ENCODE data around the gene BPIFB2.
"Not testable (repeated sequence)": the region's sequence is repeated elsewhere in the genome, so short reads cannot be mapped to it uniquely, and the experiment has no call there.

The BPIFB2 gene

DNA sequence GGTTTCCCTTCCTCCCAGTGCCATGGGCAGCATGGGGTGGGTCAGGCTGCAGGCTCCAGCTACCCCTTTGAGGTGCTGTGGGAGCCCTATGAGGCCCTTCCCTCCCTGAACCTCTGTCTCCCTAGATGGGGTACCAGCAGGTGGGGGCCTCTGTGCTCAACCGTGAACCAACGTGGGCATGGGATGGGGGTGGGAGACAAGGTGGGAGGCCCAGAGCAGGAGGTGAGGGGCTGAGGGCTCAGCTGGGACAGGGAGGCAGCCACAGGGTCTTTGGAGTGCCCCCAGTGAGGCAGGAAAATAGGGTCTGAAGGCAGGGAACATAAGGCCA is 36.6 kb upstream of the BPIFB2 start:
- H3K9me3 ChIP-seq, result no peaks in the 10 kb centered on the region
- peak overlapping the region; percentile 57 for H3K4me3 ChIP-seq
- H3K4me2 ChIP-seq, result peak overlapping the region; percentile 99
- H3K36me3 ChIP-seq, result no peaks in the 10 kb centered on the region
- TF ChIP-seq Cebpa-rat (IDR thresholded peaks at IDR 0.05), result no peak
- no peaks in the 10 kb centered on the region for H3K27me3 ChIP-seq
- H3K9ac ChIP-seq, result peak overlapping the region; percentile 82
- H3K4me1 ChIP-seq, result peaks cover 100% of the 10 kb centered on the region
- H3K27ac ChIP-seq, result peak overlapping the region; percentile 97
- no peaks in the 10 kb centered on the region for H4K20me1 ChIP-seq

DNA sequence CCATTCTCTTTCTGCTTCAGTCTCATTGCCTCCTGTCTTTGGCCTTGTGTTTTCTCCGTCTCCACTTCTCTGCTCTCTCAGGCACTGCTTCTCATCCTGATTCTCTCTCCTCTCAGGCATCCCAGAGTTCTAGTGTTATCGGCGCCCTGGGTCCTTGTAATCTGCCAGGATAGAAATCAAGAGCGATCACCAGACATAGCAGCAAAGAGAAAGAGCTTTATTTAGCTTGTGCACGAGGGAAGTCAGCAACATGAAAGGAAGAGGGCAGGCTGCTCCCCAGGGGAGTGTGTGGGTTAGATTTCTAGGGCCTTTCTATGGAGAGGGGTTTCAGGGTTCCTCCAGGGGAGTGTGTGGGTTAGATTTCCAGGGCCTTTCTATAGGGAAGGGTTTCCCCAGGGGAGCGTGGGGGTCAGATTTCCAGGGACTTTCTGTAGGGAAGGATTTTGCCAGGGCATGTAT is 35.8 kb upstream of the BPIFB2 start:
- Histone ChIP-seq H3K9me3 (no peaks in the 10 kb centered on the region), H3K36me3 (no peaks in the 10 kb centered on the region), H3K27me3 (no peaks in the 10 kb centered on the region), H4K20me1 (no peaks in the 10 kb centered on the region), H3K4me3 (peak overlapping the region; percentile 57), H3K9ac (peak overlapping the region; percentile 82), H3K4me1 (peaks cover 100% of the 10 kb centered on the region), H3K27ac (peak overlapping the region; percentile 97), H3K4me2 (peak overlapping the region; percentile 99)
- no peak for TF ChIP-seq Cebpa-rat (IDR thresholded peaks at IDR 0.05)

DNA sequence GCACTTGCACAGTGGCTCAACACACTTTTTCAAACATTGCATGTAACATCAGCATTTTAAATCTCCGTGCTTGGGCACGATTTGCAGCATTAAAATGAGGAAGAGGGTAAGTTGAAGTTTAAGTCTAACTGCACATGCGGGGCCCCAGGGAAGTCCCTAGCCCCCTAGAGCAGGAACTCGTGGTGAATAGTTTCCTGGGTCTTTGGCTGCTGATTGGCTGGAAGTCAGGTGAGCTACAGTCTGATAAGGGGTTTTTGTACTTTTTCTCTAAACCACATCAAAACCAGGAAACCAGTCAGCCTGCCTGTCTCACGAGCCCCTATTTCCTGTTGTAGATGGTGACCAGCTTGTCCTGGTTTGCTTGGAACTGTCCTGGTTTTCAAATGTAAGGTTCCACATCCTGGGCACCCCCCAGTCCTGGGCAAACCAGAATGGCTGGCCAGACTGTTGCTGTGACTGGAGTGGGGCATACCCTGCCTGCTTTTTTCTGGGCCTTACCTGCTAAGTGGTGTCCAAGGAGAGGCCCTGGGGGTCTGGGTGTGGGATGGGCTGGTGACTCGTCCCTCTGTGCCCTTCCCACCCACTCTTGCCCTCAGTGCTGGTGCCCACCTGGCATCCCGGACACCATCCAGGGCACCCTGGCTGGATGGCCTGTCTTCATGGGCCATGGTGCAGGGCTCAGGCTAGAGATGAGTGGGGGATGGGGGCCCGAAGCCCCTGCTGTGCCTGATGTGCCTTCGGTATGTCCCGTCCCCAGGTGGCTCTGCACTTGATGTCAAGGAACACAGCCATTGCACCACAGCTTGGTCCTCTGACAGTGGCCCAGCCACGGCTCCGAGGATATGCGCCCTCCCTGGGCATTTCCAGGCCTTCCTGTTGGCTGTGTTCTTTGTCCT is 35.1 kb upstream of the BPIFB2 start:
- Histone ChIP-seq H3K4me1 (peaks cover 100% of the 10 kb centered on the region), H3K9ac (peak overlapping the region; percentile 82), H3K9me3 (no peaks in the 10 kb centered on the region), H3K4me3 (peak overlapping the region; percentile 57), H3K27ac (peak overlapping the region; percentile 97), H4K20me1 (no peaks in the 10 kb centered on the region), H3K27me3 (no peaks in the 10 kb centered on the region), H3K36me3 (no peaks in the 10 kb centered on the region), H3K4me2 (peak overlapping the region; percentile 99)
- no peak for TF ChIP-seq Cebpa-rat (IDR thresholded peaks at IDR 0.05)

DNA sequence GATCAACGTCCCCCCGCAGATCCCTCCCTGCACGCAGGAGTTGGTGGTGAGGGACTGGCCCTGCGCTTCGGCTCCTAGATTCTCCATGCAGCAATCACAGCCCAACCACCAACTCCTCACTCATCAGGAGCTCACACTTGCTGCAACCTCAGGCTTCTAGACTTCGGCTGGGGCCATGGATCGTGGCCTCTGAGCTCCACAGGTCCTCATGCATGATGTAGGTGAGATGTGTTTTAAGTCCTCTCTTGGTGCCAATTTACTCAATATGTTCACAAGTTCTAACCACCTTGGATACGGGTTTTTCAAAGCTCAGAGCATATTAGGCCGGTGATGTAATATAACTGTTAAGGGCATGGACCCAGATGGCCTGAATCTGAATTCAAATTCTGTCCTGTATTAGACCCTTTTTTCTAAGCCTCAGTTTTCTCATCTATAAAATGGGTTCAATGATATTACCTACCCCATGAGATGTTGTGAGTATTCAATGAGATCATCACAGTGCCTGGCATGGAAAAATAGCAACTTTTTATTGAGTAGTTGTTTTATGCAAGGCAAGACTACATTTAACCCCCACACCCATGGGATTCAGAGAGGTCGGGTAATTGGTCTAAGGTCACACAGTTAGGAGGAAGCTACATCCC is 34.3 kb upstream of the BPIFB2 start:
- H4K20me1 ChIP-seq, result no peaks in the 10 kb centered on the region
- H3K9me3 ChIP-seq, result no peaks in the 10 kb centered on the region
- peak overlapping the region; percentile 82 for H3K9ac ChIP-seq
- no peaks in the 10 kb centered on the region for H3K36me3 ChIP-seq
- H3K27me3 ChIP-seq, result no peaks in the 10 kb centered on the region
- peak overlapping the region; percentile 97 for H3K27ac ChIP-seq
- peak overlapping the region; percentile 57; the same call in 1 of the 2 replicates for H3K4me3 ChIP-seq
- peaks cover 100% of the 10 kb centered on the region for H3K4me1 ChIP-seq
- TF ChIP-seq Cebpa-rat (IDR thresholded peaks at IDR 0.05), result no peak
- peak overlapping the region; percentile 99 for H3K4me2 ChIP-seq

DNA sequence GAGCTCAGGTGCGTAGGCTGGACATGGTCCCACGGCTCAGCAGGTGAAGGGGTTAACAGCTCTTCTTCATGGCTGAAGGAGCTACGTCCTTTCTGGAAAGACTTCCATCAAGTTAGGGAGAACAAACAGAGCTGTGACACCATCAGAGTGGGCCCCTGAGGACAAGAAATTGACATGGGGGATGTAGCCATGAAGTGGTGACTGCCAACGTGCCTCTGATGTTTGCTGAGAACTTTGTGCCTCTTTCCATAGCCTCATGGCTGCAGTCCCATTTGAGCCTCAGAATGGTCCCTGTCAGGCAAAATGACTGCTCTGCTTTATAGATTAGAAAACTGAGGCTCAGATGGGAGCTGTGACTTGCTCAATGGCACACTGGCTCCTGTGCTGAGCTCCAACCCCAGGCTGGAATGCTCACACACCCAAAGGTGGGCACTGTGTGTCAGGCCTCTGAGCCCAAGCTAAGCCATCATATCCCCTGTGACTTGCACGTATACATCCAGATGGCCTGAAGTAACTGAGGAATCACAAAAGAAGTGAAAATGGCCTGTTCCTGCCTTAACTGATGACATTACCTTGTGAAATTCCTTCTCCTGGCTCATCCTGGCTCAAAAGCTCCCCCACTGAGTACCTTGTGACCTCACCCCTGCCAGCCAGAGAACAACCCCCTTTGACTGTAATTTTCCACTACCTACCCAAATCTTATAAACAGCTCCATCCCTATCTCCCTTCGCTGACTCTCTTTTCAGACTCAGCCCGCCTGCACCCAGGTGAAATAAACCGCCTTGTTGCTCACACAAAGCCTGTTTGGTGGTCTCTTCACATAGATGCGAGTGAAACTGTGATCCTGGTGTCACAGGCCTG is 33.1 kb upstream of the BPIFB2 start:
- not testable (repeated sequence) for H3K4me3 ChIP-seq, H4K20me1 ChIP-seq, H3K36me3 ChIP-seq, H3K9me3 ChIP-seq, H3K27me3 ChIP-seq
- peaks cover 100% of the 10 kb centered on the region for H3K4me1 ChIP-seq
- H3K9ac ChIP-seq, result peak overlapping the region; percentile 12; the same call in 1 of the 2 replicates
- peak overlapping the region; percentile 99 for H3K4me2 ChIP-seq
- H3K27ac ChIP-seq, result peak overlapping the region; percentile 97

DNA sequence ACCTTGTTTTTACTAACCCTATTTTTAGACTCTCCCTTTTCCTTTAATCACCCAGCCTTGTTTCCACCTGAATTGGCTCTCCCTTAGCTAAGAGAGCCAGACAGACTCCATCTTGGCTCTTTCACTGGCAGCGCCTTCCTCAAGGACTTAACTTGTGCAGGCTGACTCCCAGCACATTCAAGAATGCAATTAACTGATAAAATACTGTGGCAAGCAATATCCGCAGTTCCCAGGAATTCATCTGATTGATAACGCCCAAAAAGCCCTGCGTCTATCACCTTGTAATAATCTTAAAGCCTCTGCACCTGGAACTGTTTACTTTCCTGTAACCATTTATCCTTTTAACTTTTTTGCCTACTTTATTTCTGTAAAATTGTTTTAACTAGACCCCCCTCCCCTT is 32.4 kb upstream of the BPIFB2 start:
- Histone ChIP-seq H3K27ac (peak overlapping the region; percentile 97), H3K4me2 (peak overlapping the region; percentile 99), H3K9ac (peak overlapping the region; percentile 12; the same call in 1 of the 2 replicates), H3K4me1 (peaks cover 100% of the 10 kb centered on the region)
- not testable (repeated sequence) for H3K9me3 ChIP-seq, H3K36me3 ChIP-seq, H3K27me3 ChIP-seq, H3K4me3 ChIP-seq, H4K20me1 ChIP-seq

DNA sequence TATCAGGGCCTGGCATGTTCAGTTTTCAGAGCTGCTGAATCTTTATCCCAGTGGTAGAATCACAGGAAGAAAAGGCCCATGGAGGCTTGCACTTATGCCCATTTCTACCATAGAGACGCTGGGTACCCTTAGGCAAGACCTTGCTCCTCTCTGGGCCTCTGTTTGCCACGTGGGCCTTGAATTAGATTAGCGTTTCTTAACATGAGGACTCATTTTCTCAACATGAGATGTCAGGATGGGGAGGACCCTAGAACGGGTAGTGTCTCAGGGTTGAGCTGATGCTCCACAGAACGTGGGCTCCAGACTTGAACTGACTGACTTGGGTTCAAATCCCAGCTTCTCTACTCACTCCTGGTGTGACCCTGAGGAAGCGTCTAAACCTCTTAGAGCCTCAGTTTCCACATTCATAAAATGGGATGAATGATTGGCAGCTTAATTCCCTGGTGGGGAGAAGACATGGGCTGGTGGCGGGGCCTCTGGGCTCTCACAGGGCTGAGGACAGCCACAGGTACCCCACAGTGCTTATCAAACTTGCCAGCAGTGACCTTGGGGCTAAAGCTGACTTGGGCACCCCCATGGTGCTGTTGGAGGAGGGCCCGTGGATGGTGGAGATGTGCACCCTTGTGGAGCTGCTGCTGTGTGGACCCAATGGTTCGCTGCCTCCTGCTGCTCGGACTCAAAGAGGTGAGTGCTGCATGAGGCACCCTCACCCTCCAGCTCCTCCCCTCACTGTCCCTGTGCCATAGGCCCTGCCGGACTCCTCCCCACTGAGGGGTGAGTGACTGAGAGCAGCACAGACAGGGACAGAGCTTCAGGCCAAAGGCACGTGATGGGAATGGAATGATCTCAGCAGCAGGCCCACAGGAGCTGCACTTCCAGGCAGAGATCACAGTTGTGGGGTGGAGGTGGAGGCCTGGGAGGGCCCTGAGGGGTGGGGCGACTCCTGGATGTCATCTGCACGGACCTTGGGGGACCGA is 31.5 kb upstream of the BPIFB2 start:
- no peaks in the 10 kb centered on the region for H3K36me3 ChIP-seq
- no peaks in the 10 kb centered on the region for H4K20me1 ChIP-seq
- no peak overlapping the region for H3K4me3 ChIP-seq
- no peak for TF ChIP-seq Cebpa-rat (IDR thresholded peaks at IDR 0.05)
- H3K9ac ChIP-seq, result peak overlapping the region; percentile 49; the same call in 1 of the 2 replicates
- no peaks in the 10 kb centered on the region for H3K27me3 ChIP-seq
- peak overlapping the region; percentile 97 for H3K27ac ChIP-seq
- H3K4me2 ChIP-seq, result peak overlapping the region; percentile 99
- H3K4me1 ChIP-seq, result peaks cover 100% of the 10 kb centered on the region
- H3K9me3 ChIP-seq, result no peaks in the 10 kb centered on the region

DNA sequence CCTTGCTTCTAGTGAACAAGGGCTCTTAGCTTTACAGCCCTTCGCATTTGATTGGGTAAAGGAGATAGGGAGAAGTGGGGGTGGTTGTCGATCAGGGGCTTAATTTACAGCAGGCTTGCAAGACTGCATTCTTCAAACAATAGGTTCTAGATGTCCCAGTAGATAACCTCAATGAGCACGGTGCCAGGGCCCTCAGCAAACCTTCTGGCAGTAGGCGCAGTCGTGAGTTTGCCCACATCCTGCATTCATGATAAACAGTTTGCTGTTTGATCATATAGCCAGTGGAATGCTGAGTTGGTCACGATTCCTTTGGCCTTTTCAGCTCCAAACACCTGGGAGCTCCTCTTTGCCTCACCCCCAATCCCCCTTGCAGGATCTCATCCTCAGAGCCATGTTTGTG is 30.8 kb upstream of the BPIFB2 start:
- Histone ChIP-seq H3K36me3 (no peaks in the 10 kb centered on the region), H4K20me1 (no peaks in the 10 kb centered on the region), H3K4me3 (no peak overlapping the region), H3K27me3 (no peaks in the 10 kb centered on the region), H3K9me3 (no peaks in the 10 kb centered on the region), H3K27ac (peak overlapping the region; percentile 97), H3K9ac (peak overlapping the region; percentile 49; the same call in 1 of the 2 replicates), H3K4me2 (peak overlapping the region; percentile 99), H3K4me1 (peaks cover 100% of the 10 kb centered on the region)
- no peak for TF ChIP-seq Cebpa-rat (IDR thresholded peaks at IDR 0.05)

Data from BLaER1 (cell line).